AG04449 (cell line): ENCODE measurements around the gene C8G.
A peak's percentile ranks its signal among the peaks of the same experiment; 100 is the strongest.

ENCODE experiments used
- CTCF ChIA-PET: fragments of 350-600 bp; formaldehyde crosslinking; extraction: SDS; loops from one replicate; lab custom pipeline; 2021; ENCODE audit warnings: antibody characterized with exemption; lab: Yijun Ruan, JAX
- POLR2A ChIA-PET: fragments of 400-600, 350-600 bp; formaldehyde crosslinking; extraction: SDS; loops from one replicate; lab custom pipeline; 2020; ENCODE audit warnings: antibody characterized with exemption, inconsistent platforms; lab: Yijun Ruan, JAX
- DNase-seq: peaks from one replicate; pipeline ENCODE4 v3.0.0-alpha.2; 2010; ENCODE audit warnings: low read depth, low spot score
- H3K4me3 ChIP-seq: 2 replicates; pipeline ENCODE4 v1.5.1; 2011; ENCODE audit warnings: low read depth, mild to moderate bottlenecking, control low read depth, low read length
- CTCF ChIP-seq: IDR thresholded peaks from one replicate; pipeline ENCODE4 v1.5.1; 2011; ENCODE audit warnings: mild to moderate bottlenecking, moderate library complexity, low read length, control low read depth, inconsistent platforms; ENCODE audit not compliant: insufficient read depth; ENCODE audit errors: missing control alignments

C8G gene

GRCh38 chr9:136995362-136995761 is 50.3 kb downstream of the C8G start:
- ChIA-PET POLR2A (no interaction called here), CTCF (interaction anchor here (0.6 to 4.9 kb wide), 5 partner anchors 26 to 50 kb away, joined by 3 to 34 read pairs (median 6); partner anchors contain the start of genes ABCA2 and C8G)
- no peak for DNase-seq
- no peak overlapping the region for H3K4me3 ChIP-seq
- no peak for TF ChIP-seq CTCF

GRCh38 chr9:136995772-136996311 is 50.8 kb downstream of the C8G start:
- peak overlapping the region; percentile 38 for H3K4me3 ChIP-seq
- no peak for TF ChIP-seq CTCF
- ChIA-PET CTCF (interaction anchor here (0.6 to 2.5 kb wide), 5 partner anchors 26 to 54 kb away, joined by 3 to 17 read pairs (median 3); partner anchors contain the start of genes ABCA2 and C8G), POLR2A (interaction anchor here (0.8 to 1.6 kb wide), 3 partner anchors 31 to 148 kb away, joined by 3 read pairs; no protein-coding TSS in a partner anchor)
- no peak for DNase-seq
